ENCODE measurements around the gene NT5M.

DNA sequence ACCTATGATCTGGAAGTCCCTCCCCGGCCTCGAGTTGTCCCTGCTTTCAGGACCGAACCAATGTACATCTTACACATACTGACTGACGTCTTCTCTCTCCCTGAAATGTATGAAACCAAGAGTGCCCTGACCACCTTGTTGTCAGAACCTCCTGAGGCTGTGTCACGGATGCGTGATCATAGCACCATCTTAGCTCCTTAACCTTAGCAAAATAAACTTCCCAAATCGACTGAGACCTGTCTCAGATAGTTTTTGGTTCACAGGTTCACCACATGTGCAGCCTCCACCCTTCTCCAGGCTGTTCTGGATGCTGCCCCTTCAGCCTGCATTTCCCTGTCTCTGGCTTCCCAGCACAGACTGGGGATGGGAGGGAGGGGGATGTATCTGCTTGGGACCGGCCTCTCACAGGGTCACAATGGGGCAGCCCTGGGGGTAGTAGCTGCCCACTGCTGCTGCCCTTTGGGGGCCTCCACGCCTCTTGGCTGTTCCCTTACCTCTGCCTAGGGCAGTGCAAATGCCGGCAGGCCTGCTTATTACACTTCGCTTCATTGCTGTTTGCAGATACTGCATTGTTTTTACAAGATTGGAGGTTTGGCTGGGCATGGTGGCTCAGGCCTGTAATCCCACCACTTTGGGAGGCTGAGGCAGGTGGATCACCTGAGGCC, 69.8 kb downstream of the NT5M start:
- no peak for TF ChIP-seq YY1 (IDR thresholded peaks at IDR 0.05; ENCODE audit: borderline replicate concordance in 1 of 3, control insufficient read depth in 1 of 3, extremely low read depth in 1 of 3, insufficient read depth in 3 of 3, insufficient read length in 1 of 3, insufficient replicate concordance in 2 of 3, low read depth in 1 of 3, low read length in 2 of 3)
- TF ChIP-seq KLF1 (tag; IDR thresholded peaks at IDR 0.05), result no peak

Measured in K562 (cell line).